ENCODE data around the gene IGLON5.

The IGLON5 gene

DNA sequence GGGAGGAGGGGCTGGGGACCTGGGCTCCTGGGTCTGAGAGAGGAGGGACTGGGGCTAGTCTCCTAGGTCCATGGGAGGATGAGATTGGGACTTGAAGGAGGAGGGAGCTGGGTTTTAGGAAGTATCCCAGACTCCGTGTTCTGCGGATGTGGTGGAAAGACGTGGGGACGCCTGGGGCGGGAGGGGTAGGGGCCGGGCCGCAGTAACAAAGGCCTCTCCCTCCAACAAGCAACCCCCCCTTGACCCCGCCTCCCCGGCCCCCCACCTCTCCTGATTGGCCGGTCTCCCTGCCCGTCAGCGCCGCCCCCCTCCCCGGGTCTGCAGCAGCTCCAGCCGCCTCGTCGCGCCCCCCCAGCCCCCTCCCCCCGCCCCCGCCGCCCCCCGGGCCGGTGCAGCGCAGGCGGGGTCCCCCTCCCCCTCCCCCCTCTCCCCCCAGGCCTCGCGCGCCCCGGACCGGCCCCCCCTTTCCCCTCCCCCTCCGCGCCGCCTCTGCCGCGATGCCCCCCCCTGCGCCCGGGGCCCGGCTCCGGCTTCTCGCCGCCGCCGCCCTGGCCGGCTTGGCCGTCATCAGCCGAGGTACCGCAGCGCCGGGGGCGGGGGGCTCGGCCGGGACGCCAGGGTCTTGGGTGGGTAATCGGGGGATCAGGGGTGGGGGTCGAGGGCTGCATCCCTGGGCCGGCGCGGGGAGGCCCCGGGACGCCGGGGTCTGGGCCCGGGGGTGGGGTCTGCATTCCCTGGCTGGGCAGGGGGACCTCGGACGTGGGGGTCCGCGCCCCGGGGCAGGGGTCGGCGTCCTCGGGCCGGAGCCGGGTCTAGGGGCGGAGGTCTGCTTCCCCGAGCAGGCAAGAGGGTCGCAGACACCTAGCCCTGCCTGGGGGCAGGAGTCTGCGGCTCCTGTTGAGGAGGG lies at the start of gene IGLON5:
IGLON5 (plus strand) TSS at position 294 of the 907 bp plus-strand sequence; CDS start at position 498, 204 bp downstream.
- DNase-seq (ENCODE audit: low read depth in 3 of 3): no peak

DNA sequence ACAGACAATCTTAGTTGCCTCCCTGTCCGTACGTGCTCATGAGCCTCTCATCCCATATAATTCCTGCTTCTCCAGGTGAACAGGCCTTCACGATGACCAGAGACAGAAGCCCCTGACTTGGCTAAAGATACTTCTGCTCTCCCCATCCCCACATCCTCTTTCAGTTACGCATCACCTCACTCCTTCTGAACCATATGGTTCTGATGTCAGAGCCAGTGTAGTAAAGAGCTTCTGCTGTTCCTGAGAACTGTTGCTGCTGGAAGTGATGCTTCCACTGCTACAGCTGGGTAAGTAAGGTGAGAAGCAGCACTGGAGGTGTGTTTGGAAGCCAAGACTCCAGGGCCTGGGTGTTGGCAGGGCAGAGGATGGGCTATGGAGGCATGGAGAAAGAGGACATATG lies 47.6 kb upstream of the IGLON5 start:
- no peak for DNase-seq (ENCODE audit: low read depth in 3 of 3)

DNA sequence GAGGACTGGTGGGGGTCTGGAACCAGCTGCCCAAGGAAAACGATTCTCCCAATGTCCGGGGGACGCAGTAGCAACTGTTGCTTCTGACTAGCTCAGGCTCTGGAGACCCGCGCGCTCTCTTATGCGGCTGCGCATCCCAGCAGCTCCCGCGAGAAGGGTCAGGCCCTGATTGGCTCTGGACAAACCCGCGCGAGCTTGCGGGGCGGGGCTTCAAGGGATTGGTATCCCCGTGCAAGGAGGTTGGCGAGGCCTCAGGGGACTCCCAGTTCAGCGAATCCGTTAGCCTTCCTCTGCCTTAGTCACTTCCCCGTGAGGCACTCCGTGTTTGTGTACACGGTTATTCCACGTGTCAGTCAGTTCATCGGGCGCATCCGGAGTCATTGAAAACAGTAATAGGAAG lies 40.4 kb upstream of the IGLON5 start:
- DNase-seq (ENCODE audit: low read depth in 3 of 3): no peak

DNA sequence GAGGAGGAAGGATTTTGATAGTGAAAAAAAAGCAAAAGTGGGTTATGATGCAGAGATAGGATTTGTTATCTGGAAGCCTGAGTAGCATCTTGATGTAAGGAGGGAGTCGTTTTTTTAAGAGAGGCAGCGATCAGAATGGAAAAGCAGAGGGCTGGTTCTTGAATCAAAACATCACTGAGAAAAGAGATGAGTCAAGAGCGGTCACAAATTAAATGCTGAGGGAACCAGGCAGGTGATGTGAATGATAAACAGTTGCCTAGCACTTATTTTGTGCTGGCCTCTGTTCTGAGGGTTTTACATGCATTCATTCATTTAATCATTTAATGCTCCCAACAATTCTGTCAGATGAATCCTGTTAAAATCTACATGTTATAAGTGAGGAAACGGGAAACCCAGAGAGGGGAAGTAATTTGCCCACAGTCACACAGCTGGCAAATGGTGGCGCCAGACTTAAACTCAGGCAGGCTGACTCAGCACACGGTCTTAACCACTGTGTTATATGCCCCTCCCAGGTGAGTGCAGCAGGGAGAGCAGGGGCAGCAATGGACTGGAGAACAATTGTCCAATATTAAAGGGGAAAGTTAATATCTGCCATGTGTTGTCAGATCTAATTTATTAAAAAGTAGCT lies 39.1 kb upstream of the IGLON5 start:
- DNase-seq (ENCODE audit: low read depth in 3 of 3): no peak

DNA sequence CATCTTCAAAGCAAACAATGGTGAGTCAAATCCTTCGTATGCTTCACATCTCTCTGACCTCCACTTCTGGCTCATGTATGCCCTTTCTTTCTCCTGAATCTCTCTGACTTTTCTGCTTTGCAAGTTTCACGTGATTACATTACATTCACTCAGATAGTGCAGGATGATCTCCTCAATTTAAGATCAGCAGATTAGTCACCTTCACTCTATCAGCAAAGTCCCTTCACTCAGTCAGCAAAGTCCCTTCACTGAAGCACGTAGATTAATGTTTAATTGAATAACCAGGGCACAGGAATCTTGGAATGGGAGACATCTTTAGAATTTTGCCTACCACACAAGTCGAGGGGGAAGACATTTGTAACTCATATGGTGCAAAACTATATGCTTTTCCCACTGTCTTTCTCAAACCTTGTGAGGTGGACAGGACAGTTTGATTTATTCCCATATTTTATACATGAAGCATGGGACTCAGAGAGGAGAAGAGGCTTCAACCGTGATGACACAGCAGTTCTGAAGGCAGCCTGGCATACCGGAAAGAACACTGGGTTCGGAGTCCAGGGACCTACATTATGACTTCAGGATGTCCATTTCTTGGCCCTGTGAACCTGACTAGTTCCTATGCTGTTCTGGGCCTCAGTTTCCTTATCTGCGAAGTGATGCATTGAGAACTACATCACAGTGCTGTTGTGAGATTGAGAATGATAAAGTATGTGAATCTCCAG lies 37.2 kb upstream of the IGLON5 start:
- no peak for DNase-seq (ENCODE audit: low read depth in 3 of 3)

DNA sequence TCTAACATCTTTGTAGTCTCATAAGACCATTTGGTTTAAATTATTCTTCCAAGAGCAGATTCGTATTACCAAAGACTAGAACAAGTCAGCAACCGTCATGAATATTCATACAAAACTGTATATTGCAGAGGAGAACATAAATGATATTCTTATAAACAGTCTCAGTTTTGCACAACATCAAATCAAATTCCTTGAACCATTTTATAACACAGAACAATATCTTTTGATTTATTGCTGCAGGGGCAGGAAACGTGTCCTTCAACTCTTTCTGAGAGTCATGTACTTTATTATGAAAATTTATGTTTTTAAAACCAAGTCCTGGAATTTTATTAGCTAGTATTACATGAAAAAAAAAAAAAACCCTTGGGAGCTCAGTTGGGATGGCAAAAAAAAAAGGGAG lies 34.3 kb upstream of the IGLON5 start:
- no peak for DNase-seq (ENCODE audit: low read depth in 3 of 3)

DNA sequence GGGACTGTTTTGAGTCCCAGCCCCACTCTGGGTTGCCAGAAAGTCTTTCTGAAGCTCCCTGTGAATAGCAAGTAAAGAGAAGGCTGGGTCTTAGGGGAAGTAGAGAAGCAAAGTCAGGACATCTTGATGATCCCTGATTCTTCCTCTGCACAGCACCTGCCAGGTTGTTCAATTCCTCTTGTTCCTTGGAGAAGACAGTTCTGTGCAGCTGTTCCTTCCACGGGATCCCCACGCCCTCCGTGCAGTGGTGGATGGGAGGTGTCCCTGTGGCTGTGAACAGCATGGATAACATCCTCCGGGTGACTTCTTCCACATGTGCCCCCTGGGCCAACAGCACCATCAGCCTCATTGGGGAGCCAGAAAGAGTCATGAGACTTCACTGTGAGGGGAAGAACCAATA lies 29.1 kb upstream of the IGLON5 start:
- DNase-seq (ENCODE audit: low read depth in 3 of 3): no peak

DNA sequence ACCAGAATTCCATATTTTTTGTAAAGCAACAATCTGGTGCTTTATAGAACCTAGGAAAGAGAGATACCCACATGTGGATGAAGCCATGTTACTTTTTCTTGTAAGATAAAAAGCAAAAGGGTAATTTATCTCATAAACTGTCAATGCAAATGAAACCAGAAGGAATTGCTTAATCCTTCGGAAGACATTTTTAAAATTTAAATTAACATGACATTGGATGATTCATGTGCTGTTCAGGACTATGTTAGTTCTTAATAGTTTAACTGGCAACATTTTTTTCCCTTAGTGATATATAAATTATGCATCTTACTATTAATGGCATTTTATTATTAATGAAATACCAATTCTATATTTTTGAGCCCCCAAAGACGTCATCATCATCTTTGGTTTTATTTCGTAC lies 25.8 kb upstream of the IGLON5 start:
- DNase-seq (ENCODE audit: low read depth in 3 of 3): no peak

DNA sequence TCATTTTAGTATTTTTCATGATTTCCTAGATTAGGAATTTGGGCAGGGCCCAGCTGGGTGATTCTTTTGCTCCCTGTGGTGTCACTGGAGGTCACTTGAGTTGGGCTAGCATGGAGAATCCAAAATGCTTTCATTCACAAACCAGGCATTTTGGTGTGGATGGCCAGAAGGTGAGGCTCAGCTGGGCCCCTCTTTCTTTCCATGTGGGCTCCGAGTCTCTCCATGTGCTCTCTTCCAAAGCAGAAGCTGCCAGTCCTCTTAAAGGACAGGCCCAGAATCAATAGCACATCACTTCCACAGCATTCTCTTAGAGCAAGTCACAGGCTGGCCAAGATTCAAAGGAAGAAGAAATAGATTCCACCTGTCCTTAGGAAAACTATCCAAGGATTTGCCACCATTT lies 21.8 kb upstream of the IGLON5 start:
- no peak for DNase-seq (ENCODE audit: low read depth in 3 of 3)

DNA sequence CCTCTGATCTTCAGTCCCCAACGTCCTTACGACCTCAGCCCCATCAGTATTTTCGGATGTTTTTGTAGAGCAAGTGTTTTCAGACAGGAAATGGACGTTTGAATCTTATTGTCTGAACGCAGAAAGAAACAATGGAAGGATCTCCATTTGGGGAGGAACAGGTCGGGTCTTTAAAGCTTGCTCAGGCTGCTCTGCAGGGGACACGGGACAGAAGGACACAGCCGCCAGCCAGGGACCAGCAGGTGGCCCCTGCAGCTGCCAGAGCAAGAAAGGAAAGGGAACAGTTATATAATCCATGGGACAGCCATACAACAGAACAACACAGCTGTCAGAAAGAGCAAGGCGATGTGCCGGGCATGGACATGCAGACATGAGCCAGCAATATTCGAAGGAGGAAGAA lies 18.5 kb upstream of the IGLON5 start:
- no peak for DNase-seq (ENCODE audit: low read depth in 3 of 3)

DNA sequence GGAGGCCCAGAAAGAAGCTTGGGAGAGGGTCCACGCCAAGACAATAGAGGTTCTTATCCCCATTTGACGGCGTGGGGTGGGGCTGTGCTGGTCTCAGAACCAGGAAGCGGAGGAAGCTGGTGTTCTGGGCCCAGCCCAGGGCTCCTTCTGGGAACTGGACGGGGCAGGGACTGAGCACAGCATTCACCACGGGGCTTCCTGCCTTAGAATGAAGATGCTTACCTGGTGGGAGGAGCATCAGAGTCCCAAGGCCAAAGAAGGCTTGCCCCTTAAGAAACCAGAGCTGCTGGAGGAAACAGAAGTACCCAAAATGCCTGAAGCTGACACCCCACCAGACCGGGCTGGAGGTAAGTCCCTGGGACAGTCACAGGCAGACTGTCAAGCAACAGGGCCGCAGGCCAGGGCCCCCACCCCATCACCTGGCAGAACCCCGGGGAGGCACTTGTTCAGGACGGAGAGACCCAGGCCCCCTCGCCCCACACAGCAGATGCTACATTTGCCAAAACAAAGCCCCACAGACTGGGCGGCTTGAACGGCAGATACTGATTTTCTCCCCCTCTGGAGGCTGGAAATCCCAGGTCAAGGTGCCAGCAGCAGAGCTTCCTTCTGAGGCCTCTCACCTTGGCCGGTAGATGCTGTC lies 17.8 kb upstream of the IGLON5 start:
- DNase-seq (ENCODE audit: low read depth in 3 of 3): no peak

DNA sequence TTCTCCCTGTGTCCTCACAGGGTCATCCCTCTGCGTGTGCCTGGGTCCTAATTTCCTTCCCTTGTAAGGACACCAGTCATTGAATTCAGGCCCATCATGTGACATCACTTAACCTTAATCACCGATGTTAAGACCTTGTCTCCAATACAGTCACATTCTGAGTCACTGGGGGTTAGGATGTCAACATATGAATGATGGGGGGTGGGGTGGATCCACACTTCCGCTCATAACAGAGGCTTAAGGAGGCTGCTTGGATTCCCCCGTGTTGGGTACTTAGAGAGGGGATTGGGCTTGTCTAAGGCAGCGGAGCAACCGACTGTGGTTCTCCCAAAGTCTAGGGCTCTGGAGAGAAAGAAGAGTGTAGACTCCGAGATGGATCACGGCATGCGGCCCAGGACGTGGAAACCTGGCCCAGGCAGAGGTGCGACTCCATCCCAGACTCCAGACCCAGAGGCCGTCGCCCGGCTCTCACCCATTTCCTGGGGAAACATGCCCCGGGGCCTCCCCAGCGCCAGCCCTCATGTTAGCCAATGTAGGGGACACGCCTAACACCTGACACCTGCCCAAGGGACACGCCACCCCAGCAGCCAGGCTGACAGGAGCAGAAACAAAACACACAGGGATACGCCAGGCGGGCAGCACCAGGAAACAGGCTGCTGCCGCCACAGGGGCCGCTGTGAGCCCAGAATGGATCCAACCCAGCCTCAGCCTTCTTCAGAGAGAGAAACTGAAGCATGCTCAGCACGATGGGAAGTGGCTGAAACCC lies 17.1 kb upstream of the IGLON5 start:
- DNase-seq (ENCODE audit: low read depth in 3 of 3): no peak

DNA sequence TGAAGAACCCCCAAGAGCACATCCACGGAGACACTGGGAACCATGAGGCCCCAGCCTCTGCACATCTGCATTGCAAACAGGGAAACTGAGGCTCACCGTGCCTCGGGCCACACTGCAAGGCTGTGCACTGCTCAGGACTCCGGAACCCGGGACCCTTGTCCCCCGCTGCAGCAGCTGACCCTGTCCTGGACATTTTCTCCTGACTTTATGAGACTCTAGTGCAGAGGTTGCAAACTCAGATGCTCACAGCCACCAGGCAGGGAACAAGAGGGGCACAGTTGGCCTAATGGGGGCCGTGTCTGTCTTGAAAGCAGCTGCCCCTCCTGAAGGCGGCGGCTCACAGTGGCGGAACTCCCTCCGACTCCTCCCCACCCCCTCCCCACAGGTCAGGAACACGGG lies 16.5 kb upstream of the IGLON5 start:
- DNase-seq (ENCODE audit: low read depth in 3 of 3): no peak

DNA sequence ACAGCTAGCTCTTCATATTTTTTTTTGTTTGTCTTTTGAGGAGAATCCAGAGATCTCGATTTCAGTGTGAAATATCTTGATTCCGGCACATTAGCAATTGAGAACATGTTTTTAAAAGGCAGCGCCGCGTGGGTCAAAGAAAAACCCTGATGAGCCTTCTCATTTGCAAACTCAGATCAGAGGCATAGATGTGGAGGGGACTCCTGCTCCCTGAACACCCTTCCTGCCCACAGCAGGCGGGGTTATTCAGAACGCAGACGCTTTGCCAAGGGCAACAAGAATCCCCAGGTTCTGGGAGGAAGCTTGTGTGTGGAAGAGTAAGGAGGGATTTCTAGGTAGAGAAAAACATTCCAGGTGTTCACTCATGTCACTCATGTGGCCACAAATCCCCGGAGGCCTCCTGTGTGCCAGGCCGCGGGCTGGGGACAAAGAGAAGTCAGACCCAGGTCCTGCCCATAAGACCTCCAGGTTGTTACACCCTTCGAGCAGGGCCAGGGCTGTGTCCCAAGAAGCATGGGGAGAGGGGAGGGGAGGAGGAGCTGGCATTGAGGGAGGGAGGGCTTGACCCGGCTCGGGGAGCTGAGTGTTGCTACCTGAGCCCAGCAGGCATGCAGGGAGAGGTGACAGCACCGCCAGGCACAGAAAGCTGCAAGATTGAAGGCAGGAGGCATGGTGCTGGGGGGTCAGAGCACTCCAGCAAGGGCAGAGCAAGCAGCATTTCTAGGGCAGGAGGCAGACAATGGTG lies 15.9 kb upstream of the IGLON5 start:
- DNase-seq (ENCODE audit: low read depth in 3 of 3): no peak

DNA sequence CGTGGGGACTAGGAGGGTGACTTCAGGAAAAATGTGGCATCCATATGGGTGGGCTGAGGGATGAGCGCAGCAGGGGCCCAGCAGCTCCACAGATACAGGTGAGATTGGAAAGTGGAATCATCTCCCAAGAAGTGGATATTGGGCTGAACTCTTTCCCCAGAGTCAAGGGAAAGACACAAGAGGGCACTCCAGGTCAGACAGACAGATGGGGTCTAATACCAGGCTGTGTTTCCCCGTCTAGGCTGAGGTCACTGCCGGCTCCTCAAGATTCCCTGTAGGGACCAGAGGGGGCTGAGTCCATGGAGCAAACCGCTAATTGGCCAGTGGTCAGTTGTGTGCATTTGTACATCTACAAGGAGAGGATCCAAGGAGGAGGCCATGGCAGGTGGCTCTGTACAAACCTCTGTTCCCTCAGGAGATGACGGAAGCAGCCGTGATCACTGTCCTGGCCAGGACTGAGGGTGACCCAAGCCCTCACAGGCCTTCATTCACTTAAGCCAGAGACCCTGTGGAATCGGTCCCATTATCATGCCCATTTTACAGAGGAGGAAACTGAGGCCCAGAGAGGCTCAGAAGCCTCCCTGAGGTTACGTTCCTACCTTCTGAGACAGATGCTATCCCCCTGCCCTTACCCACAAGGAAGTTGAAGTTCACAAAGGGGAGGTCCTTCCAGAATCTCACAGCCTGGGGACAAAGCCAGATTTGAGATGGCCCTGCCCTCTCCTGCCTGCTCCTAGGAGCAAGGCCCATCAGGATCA lies 14.9 kb upstream of the IGLON5 start:
- no peak for DNase-seq (ENCODE audit: low read depth in 3 of 3)

DNA sequence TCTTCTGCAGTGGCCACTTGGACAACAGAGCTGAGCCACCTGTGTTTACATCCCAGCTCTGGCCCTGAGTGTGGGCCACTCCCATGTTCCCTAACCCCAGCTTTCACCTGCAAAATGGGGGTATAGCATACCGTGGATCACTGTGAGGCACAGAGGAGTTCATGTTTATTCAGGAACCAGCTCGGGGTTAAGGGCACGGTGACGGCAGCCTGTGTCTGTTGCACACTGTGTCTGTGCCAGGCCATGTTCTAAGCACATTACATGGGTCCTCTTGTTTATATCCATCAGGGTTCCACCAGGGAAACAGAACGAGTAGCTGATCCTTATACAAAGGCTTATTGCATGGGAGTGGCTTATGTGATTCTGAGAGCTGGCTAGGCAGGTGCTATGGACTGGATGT lies 14.0 kb upstream of the IGLON5 start:
- no peak for DNase-seq (ENCODE audit: low read depth in 3 of 3)

DNA sequence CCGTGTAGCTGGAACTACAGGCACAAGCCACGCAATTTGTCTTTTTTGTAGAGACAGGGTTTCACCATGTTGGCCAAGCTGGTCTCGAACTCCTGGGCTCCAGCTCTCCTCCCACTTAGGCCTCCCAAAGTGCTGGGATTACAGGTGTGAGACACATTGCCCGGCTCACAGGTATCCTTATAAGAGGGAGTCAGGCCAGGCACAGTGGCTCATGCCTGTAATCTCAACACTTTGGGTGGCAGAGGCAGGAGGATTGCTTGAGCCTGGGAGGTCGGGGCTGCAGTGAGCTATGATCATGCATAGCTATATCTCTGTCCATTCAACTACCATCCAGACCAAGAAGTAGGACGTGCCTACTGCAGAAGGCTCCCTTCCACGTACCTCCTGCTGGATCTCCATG lies 10.2 kb upstream of the IGLON5 start:
- no peak for DNase-seq (ENCODE audit: low read depth in 3 of 3)

DNA sequence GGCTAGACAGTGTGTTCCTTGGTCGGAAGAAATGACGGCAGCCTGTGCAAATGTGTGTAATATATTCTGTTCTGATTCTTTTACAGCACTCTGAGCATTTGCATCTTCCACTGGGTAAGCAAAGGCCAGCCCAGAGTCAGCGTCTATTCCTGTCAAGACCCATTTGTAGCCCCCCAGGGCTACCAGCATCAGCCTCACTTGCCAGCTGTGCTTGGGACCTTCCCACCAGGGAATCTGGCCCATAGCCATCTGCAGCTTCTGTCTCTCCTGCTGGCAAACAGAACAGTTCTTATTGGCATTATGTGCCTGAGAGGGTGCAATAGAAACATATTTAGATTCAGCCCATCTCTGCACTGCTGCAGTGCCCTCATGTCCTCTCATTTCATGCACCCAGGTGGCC lies 6.0 kb upstream of the IGLON5 start:
- no peak for DNase-seq (ENCODE audit: low read depth in 3 of 3)

DNA sequence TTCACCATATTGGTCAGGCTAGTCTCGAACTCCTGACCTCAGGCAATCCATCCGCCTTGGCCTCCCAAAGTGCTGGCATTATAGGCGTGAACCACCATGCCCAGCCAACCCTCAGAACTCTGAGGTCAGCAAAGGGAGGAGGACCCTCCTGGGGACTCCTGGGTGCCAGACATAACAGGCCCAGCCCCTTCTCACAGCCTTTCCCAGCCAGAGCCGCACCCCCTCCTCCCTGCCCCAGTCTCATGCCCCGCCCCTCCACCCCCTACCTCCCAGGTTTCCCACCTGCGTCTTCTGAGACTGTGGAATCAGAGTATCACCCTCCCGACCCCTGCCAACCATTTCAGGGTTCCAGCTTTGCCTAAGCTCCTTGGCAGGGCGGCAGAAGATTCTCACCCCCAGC lies 5.2 kb downstream of the IGLON5 start:
- no peak for DNase-seq (ENCODE audit: low read depth in 3 of 3)

DNA sequence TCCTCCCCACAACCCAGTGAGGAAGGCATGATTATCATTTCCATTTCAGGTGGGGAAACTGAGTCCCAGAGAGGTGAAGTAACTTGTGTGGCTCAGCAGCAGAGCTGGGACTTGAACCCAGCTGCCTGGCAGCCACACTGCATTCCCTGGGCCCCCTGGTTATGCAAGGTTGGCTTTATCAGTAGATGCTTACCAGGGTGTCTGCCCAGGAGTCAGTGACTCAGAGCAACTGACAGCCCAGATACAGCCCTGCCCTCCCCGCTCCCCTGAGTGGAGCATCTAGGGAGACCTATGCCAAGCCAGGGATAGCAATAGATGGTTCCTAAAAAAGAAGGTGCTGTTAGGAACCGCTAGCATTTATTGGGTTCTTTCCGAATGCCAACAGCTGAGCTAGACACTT lies 5.9 kb downstream of the IGLON5 start:
- no peak for DNase-seq (ENCODE audit: low read depth in 3 of 3)
